ENCODE results near the gene REC8. TPM values are rescaled to one million over a fixed set of nuclear protein-coding genes. Genes with fewer than 3 reads are reported as not detected.

Gene REC8
- total and polyA plus RNA-seq, 2 of the 13 experiments (the other 11 are each of a cell fraction or from before 2014, with no cell fraction given) = 3.4 to 14.7 TPM

DNA sequence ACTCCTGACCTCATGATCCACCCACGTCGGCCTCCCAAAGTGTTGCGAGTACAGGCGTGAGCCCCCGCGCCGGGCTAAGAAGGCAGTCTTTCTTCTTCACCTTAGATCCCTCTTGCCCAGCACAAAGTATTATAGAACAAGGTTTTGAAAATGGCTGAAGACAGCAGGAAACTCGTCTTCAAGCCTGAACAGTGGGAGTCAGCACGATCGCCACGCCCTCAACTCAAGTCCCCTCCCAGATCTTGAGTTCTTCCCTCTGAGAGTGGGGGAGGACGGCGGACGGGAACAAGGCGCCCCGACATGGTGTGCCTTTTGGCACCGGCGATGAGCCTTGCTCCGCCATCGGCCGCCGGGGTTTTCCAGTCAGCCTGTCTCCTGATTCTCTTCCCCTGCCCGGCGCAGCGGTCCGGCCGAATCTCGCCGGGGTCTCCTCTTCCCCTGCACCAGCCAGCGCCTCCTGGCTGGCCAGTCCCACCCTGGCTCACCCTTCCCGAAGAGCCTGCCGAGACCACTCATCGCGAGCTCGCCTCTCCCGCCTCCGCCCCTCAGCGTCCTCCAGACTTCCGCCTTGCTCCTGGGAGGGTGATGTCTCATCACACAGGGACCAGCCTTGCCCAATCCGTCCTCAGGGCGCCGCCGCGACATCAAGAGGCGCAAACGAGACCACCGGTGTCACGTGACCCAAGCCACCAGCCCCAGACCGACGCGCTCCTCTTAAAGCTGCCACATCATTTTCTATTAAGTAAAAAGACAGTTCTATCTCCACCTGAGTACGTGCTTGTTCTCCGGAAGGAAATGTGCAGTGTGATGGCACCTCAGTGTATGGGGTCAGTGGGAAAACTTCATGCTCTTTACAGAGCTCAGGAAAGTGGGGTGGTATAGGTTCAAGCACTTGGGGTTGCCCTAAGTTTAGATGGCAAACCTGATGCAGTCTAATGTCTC is 41.3 kb downstream of the REC8 start, which contains the start of gene CHMP4A (continued):
- TF ChIP-seq, protein P1, sequence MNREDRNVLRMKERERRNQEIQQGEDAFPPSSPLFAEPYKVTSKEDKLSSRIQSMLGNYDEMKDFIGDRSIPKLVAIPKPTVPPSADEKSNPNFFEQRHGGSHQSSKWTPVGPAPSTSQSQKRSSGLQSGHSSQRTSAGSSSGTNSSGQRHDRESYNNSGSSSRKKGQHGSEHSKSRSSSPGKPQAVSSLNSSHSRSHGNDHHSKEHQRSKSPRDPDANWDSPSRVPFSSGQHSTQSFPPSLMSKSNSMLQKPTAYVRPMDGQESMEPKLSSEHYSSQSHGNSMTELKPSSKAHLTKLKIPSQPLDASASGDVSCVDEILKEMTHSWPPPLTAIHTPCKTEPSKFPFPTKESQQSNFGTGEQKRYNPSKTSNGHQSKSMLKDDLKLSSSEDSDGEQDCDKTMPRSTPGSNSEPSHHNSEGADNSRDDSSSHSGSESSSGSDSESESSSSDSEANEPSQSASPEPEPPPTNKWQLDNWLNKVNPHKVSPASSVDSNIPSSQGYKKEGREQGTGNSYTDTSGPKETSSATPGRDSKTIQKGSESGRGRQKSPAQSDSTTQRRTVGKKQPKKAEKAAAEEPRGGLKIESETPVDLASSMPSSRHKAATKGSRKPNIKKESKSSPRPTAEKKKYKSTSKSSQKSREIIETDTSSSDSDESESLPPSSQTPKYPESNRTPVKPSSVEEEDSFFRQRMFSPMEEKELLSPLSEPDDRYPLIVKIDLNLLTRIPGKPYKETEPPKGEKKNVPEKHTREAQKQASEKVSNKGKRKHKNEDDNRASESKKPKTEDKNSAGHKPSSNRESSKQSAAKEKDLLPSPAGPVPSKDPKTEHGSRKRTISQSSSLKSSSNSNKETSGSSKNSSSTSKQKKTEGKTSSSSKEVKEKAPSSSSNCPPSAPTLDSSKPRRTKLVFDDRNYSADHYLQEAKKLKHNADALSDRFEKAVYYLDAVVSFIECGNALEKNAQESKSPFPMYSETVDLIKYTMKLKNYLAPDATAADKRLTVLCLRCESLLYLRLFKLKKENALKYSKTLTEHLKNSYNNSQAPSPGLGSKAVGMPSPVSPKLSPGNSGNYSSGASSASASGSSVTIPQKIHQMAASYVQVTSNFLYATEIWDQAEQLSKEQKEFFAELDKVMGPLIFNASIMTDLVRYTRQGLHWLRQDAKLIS (CRISPR knock-in tag; IDR thresholded peaks at IDR 0.05) = peak; percentile 84
- TF ChIP-seq NR2F6 (IDR thresholded peaks at IDR 0.05) = no peak
- TF ChIP-seq NR2F6 (CRISPR knock-in tag; IDR thresholded peaks at IDR 0.05) = peak; percentile 67
- no peak for TF ChIP-seq SIX1 (CRISPR knock-in tag; IDR thresholded peaks at IDR 0.05; ENCODE audit: borderline replicate concordance)
- peak; percentile 100 for TF ChIP-seq TAF15 (IDR thresholded peaks at IDR 0.05; ENCODE audit: low read depth, low read length, poor library complexity, severe bottlenecking)
- TF ChIP-seq ZNF329 (CRISPR knock-in tag; IDR thresholded peaks at IDR 0.05; ENCODE audit: low read depth) = no peak; the same call in none of the 2 replicates
- TF ChIP-seq, protein P2, sequence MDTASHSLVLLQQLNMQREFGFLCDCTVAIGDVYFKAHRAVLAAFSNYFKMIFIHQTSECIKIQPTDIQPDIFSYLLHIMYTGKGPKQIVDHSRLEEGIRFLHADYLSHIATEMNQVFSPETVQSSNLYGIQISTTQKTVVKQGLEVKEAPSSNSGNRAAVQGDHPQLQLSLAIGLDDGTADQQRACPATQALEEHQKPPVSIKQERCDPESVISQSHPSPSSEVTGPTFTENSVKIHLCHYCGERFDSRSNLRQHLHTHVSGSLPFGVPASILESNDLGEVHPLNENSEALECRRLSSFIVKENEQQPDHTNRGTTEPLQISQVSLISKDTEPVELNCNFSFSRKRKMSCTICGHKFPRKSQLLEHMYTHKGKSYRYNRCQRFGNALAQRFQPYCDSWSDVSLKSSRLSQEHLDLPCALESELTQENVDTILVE (CRISPR knock-in tag; IDR thresholded peaks at IDR 0.05) = peak; percentile 97
- TF ChIP-seq ISL2 (CRISPR knock-in tag; IDR thresholded peaks at IDR 0.05) = peak; percentile 95
- TF ChIP-seq, protein P3, sequence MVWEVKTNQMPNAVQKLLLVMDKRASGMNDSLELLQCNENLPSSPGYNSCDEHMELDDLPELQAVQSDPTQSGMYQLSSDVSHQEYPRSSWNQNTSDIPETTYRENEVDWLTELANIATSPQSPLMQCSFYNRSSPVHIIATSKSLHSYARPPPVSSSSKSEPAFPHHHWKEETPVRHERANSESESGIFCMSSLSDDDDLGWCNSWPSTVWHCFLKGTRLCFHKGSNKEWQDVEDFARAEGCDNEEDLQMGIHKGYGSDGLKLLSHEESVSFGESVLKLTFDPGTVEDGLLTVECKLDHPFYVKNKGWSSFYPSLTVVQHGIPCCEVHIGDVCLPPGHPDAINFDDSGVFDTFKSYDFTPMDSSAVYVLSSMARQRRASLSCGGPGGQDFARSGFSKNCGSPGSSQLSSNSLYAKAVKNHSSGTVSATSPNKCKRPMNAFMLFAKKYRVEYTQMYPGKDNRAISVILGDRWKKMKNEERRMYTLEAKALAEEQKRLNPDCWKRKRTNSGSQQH (CRISPR knock-in tag; IDR thresholded peaks at IDR 0.05; ENCODE audit: low read depth) = peak; percentile 99
- peak; percentile 29; the same call in 1 of the 2 replicates for TF ChIP-seq RARA (CRISPR knock-in tag; IDR thresholded peaks at IDR 0.05)
- no peak for TF ChIP-seq ZNF460 (CRISPR knock-in tag; IDR thresholded peaks at IDR 0.05; ENCODE audit: borderline replicate concordance)
- TF ChIP-seq ASH2L (IDR thresholded peaks at IDR 0.05; ENCODE audit: insufficient read length, low read depth, low read length) = peak; percentile 98
- peak; percentile 68 for TF ChIP-seq ZNF441 (CRISPR knock-in tag; IDR thresholded peaks at IDR 0.05; ENCODE audit: borderline replicate concordance)
- TF ChIP-seq, protein P4, sequence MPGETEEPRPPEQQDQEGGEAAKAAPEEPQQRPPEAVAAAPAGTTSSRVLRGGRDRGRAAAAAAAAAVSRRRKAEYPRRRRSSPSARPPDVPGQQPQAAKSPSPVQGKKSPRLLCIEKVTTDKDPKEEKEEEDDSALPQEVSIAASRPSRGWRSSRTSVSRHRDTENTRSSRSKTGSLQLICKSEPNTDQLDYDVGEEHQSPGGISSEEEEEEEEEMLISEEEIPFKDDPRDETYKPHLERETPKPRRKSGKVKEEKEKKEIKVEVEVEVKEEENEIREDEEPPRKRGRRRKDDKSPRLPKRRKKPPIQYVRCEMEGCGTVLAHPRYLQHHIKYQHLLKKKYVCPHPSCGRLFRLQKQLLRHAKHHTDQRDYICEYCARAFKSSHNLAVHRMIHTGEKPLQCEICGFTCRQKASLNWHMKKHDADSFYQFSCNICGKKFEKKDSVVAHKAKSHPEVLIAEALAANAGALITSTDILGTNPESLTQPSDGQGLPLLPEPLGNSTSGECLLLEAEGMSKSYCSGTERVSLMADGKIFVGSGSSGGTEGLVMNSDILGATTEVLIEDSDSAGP (CRISPR knock-in tag; IDR thresholded peaks at IDR 0.05; ENCODE audit: borderline replicate concordance) = peak; percentile 100
- TF ChIP-seq ZNF703 (CRISPR knock-in tag; IDR thresholded peaks at IDR 0.05; ENCODE audit: borderline replicate concordance) = no peak
- TF ChIP-seq TEF (CRISPR knock-in tag; IDR thresholded peaks at IDR 0.05) = no peak; the same call in 1 of the 2 replicates

Measured in HepG2 (cell line).